B cell (primary cell): Measurements from ENCODE around the gene PCNX3.

Experiments used
- EZH2 ChIP-seq: IDR thresholded peaks from 2 replicates; pipeline ENCODE4 v1.6.1; 2012; ENCODE audit warnings: borderline replicate concordance, low read depth, mild to moderate bottlenecking, moderate library complexity, low read length; ENCODE audit not compliant: insufficient read depth, poor library complexity, severe bottlenecking
- TF ChIP-seq, protein P1 (sequence below): fragments of 200-600 bp; IDR thresholded peaks from one replicate; pipeline ENCODE4 v1.8.0; 2022; ENCODE audit warnings: antibody characterized with exemption, mild to moderate bottlenecking

DNA sequence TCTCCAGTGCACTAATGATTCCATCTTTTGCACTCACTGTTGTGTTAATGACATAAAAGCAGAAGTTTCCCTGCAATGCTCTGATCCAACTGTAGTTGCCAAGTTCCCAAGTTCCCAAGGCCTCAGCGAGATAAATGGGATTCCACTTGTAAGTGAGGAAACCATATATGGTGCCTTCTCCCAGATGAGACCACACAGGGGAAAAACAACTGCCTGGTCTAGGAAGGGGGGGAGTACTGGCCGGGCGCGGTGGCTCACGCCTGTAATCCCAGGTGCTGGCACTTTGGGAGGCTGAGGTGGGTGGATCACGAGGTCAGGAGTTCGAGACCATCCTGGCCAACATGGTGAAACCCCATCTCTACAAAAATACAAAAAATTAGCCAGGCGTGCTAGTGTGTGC, 70.4 kb downstream of the PCNX3 start:
- no peak for TF ChIP-seq EZH2
- TF ChIP-seq, protein P1, sequence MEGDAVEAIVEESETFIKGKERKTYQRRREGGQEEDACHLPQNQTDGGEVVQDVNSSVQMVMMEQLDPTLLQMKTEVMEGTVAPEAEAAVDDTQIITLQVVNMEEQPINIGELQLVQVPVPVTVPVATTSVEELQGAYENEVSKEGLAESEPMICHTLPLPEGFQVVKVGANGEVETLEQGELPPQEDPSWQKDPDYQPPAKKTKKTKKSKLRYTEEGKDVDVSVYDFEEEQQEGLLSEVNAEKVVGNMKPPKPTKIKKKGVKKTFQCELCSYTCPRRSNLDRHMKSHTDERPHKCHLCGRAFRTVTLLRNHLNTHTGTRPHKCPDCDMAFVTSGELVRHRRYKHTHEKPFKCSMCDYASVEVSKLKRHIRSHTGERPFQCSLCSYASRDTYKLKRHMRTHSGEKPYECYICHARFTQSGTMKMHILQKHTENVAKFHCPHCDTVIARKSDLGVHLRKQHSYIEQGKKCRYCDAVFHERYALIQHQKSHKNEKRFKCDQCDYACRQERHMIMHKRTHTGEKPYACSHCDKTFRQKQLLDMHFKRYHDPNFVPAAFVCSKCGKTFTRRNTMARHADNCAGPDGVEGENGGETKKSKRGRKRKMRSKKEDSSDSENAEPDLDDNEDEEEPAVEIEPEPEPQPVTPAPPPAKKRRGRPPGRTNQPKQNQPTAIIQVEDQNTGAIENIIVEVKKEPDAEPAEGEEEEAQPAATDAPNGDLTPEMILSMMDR: no peak
